Measurements from ENCODE around the gene ROBO4.

ROBO4 gene

DNA sequence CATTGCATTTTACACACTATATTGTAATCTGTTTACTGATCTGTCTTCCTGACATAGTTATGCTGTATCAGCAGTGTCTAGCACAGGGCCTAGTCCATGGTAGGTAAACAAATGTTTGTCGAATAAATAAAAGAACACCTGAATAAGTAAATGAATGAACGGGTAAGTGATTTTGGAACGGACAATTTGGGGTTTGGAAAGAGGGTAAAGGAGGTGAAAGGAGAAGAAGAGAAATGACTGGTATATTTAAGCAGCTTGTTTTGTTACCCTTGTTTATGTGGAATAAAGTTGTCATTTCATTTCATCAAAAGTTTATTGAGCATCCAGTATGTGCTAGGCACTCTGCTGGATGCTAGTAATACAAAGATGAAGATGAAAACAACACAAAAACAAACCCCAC is 21.3 kb upstream of the ROBO4 start, which contains the start of gene HEPN1:
Gene HEPN1 (plus strand): TSS at position 301 of the 400 bp plus-strand sequence.
- DNase-seq (ENCODE audit: low read depth), result no peak

DNA sequence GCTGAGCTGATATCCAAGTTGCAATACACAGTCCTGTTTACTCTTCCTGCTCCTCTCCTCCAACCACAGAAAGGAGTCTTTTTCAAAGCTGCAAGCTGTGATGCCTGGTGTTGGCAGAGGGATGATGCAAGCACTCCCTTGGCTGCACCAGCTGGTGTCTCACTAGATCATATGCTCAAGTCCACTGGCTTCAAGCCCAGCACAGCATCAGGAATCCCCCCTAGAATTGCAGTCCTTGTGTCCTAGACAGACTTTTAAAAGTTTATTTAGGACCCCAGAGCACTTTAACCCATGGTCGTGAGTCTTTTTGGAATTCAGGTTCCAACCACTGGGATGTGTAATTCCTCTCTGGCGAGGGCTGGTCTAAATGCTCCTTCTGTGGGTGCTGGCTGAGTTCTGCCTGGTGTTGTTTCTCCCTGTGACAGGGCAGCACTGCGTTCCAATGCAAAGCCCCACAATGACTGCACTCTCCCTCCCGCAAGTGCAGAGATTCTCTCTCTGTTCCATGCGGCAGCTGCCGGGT is 19.5 kb upstream of the ROBO4 start:
- no peak for DNase-seq (ENCODE audit: low read depth)

DNA sequence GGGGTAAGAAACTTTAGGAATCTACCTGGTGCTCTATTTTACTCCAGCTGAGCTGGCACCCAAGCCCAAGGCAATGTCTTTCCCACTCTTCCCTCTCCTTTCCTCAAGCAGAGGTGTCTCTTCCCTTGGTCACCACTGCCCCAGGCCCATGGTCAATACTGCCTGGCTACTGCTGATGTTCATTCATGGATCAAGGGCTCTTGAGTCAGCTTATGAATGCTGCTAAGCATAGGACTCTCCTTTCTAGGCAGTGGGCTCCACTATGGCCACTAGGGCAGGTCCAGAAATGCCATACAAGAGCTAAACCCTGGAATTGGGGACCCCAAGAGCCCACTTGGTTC is 18.7 kb upstream of the ROBO4 start:
- no peak for DNase-seq (ENCODE audit: low read depth)

DNA sequence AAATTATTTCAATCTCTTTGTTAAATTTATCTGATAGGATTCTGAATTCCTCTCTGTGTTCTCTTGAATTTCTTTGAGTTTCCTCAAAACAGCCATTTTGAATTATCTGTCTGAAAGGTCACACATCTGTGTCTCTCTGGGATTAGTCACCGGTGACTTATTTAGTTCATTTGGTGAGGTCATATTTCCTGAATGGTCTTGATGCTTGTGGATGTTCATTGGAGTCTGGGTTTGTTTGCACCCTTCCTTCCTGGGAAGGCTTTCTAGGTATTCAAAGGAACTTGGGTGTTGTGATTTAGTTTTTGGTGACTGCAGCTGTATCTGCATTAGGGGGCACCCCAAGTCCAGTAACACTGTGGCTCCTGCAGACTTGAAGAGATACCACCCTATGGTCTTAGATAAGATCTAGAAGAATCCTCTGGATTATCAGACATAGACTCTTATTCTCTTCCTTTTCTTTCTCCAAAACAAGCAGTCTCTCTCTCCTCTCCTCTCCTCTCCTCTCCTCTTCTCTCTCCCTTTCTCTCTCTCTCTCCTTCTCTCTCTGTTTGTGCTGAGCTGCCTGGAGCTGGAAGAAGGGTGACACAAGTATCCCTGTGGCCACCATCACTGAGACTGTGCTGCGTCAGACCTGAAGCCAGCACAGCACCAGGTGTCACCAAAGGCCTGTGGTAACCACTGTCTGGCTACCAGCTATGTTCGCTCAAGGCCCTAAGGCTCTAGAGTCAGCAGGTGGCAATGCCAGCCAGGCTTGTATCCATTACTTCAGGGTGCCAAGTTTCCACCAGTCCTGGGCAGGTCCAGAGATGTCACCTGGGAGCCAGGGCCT is 18.1 kb upstream of the ROBO4 start:
- no peak for DNase-seq (ENCODE audit: low read depth)

DNA sequence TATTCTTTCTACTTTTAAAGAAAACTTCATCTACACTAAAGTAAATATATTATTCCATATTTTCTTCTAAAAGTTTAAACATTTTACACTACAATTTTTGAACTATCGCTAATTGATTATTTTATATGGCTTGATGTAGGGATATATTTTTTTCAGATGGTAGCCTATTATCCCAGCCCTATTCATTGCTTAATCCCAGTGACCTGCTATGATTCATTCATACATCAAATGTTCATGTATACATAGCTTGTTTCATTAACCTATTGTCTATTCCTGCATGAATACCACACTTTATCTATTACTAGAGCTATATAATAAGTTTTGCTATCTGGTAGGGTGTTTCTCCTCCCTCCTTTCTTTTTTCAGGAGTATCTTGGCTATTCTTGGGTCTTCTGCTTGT is 5.0 kb upstream of the ROBO4 start:
- no peak for DNase-seq (ENCODE audit: low read depth)

DNA sequence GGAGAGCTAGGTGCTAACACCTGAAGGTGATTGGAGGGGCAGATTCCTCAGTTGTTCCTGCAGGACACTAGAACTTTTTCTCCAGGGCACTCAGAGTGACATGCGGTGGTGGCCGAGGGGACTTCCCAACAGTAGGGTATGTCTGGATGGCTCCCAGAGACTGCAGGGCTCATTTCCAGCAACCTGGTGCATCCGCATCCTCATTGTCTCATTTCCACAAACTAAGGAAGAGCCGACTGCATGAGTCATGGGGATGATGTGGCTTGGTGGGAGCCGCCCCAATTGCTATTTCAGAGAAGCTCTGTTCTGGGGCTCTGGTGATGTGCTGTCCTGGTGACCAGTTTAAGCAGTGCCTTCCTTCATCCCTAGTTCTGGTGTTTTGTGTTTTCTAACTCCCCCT is 2.8 kb upstream of the ROBO4 start:
- DNase-seq (ENCODE audit: low read depth), result no peak

DNA sequence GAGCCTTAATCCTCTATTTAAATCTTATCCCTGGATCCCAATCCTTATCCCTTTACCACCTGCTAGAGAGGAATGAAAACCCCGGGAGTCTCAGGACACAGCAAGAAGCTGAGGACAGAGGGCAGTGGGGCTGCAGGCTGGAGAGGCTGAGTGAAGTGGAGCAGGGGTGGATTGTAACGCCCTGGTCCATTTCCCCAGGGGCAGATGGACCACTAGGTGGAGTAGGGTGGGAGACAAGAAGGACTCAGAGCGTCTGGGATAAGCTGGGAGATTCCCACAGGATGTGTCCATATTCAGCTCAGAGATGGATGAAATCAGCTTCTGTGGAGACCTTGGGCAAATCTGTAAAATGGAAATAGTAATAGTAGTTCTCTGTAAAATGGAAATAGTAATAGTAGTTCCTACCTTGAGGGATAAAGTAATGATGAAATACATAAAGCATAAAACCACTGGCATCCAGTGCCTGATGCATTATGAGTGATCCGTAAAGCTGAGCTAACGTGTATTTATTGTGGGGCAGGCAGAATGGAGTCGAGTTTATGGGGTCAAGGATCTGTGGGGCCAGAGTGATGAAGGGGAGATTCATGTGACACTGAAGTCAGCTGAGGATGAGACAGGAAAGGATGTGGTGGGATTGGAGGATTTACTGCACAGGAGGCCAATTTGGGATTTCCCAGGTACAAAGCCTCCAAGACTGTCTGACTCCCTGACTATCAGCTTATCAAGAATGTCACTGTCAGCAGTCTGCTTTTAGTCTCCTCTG is 1.9 kb upstream of the ROBO4 start:
- no peak for DNase-seq (ENCODE audit: low read depth)

DNA sequence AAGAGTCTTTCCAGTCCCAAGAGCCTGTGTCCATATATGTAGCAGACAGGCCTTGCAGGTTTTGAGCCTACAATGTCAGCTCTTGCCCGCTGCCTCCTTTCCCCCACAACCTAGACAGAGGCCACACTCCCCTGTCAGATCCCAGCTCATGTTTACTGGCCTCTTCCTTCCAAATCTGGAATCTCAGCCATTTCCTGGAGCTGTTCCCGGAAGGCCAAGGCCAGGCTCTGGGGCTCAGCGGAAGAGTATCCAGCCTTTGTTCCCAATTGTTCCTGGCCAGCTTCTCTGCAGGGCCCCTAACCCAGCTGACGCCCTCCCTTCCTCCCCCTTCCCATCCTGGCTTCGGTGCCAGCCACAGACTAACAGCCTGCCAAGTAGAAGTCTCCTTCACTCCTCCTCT is 1.0 kb upstream of the ROBO4 start:
- no peak for DNase-seq (ENCODE audit: low read depth)

DNA sequence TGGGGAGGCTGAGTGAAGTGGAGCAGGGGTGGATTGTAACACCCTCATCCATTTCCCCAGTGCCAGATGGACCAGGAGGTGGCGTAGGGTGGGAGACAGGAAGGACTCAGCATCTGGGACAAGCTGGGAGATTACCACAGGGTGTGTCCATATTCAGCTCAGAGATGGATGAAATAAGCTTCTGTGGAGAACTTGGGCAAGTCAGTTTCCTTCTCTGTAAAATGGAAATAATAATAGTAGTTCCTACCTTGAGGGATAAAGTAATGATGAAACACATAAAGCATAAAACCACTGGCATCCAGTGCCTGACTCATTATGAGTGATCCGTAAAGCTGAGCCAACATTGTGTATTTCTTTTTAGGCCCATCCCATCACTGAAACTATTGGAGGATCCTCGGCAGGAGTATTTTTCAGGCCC is 607 bp upstream of the ROBO4 start:
- no peak for DNase-seq (ENCODE audit: low read depth)

DNA sequence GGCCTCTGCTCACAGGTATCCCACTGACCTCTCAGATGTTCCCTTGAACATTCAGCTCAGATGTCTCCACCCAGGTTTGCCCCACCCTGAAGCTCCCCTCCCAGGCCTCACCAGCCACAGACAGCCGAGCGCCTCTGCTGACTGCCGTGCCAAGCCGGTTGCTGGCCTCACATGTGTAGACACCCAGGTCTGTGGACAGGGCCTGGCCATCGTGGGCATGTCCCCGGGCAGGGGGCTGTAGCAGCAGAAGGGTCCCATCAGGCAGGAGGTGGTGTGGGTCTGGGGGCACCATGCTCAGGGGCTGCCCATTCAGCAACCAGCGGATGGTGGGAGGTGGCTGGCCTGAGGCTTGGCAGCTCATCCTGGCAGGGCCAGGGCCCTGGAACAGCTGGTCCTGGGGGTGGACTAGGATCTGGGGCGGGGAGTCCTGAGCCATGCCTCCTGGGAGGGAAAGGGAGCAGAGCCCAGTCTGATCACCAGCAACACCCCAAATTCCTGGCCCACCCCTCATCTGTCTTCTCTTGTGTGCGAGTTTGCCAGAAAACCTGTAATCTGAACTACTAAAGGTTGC is 759 bp downstream of the ROBO4 start:
- no peak for DNase-seq (ENCODE audit: low read depth)

DNA sequence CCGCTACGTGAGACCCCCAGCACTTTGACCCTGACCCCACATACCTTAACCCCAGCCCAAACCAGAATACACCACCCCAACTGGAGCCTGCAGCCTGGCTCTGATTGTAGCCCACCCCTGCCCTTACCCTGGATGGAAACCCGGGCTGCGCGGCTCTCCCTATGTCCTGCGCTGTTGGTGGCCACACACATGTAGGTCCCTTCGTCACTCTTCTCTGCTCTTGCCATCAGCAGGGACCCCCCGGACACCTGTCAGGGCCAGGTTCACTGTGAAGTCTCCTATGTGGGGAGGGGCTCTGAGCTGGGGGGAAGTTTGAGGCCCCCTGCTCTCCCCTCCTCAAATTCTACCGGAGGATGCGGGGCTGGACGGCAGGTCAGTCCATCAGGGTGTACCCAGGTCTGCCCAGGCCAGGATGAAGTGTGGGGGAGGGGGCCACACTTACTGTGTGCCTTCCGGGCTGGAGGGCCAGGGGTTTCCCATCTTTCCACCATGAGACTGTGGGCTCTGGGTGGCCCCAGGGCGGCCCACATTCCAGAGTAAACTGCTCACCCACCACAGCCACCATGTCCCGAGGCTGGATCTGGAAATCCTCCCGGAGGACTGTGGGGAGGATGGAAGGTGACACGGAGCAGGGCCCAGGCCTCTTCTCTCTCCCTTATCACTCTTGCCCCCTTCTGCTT is 1.5 kb downstream of the ROBO4 start:
- DNase-seq (ENCODE audit: low read depth), result no peak

DNA sequence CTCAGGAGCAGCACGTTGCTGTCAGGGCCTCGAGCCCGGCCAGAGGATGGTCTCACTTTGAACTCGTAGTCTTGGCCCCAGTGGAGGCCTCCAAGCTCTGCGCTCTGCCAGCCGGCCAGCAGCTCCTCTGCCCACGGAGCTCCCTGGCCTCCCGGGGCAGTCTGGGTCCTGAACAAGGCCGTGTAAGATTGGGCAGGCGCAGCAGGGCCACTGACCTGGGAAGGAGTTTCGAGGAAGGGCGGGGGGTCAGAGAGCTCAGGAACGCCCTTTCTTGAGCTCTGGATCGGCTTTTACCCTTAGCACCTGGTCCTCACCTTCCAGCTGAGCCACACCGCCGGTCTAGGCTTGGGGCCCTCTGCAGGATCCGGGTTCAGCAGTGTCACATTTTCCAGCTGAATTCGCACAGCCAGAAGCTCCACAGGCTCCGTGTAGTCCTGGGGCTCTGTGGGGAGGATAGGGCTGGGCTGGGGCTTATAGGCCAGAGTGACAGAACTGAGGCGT is 2.1 kb downstream of the ROBO4 start:
- DNase-seq (ENCODE audit: low read depth), result no peak

DNA sequence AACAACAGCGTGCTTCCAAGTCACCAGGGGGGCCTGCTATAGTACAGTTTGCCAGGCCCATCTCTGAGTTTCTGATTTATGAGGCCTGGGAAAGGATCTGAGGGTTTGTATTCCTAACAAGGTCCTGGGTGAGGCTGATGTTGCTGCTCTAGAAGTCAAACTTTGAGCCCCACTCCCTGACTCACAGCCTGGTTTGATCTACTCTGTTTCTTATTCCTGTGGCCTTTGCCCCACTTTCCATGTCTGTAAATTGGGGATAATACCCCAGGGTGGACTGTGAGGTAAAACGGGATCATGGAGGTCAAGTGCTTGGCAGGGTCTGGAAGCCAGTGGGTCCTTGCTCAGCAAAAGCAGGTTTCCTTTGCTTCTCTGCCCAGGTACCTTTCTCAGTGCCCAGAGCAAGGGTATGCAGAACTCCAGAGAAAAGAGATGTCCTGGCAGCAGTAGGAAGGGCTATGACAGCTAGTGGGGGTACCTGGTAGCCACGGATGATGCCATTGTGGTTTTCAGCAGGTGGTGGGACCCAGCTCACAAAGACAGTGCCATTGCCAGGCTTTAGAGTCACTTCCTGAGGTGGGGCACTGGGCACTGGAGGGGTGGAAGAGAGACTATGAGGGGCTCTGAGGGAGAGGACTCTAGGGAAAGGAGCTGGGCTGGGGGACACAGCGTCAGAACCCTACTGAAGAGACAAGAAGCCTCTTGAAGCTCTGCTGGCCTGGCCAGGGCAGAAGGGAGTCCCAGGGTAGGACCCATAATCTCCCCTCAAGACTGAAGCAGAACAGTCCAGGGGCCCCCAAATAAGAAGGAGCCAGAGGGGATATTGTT is 2.8 kb downstream of the ROBO4 start:
- DNase-seq (ENCODE audit: low read depth), result no peak

DNA sequence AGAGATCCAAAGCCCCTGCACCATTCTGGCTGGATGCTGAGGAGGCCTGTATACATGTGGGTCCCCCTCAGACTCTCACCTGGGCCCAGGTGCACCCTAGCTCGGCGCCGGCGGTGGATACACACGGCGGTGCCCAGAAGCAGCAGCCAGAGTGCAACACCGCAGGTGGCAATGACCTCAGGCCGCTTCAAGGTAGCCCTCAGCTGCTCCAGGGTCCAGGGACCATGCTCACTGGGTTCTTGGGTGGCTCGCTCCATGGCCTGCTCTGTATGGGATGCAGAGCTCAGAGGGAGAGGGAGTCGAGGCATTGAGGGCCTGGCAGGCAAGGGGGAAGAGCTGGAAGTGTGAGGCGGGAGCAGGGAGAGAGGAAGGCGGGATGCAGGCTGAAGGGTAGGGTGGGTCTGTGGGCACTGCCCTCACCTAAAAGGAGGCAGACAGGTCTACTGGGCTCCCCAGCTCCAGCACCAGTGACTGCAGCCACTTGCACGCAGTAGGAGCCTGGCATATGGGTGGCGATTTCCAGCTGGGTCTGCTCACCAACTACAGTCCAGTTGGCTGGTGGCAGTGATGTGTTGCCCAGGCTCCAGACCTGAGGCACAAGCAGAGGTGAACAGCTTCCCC is 3.8 kb downstream of the ROBO4 start:
- no peak for DNase-seq (ENCODE audit: low read depth)

DNA sequence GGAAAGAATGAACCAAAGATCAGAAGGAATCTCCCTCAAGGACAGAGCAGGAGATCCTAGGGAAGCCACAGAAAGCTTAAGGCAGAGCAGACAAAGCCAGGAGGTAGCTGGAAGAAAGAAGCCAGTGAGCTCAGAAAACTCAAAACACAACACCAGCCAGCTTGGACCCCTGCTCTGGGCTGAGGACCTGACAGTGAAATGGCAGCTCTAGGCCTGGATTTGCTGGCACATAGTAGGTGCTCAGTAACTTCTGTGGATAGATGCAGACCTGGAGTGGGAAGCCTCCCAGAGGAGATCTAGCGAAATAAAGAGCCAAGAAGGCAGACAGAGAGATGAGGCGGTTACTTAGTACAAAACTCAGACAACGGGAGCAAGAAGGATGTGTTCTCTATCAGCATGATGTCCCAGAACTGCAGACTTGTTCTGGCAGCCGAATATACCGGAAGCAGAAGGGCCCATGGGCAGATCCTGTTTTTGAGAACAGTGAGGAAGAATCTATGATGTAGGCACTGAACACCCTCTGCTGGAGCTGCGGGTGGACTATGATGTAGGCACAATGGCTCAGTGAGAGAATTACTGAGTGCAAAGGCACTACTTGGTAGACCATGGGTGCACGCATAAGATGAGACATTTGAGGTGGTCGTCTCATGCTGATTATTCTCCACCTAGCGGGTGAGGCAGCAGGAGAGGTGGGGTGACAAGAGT is 4.8 kb downstream of the ROBO4 start:
- no peak for DNase-seq (ENCODE audit: low read depth)

DNA sequence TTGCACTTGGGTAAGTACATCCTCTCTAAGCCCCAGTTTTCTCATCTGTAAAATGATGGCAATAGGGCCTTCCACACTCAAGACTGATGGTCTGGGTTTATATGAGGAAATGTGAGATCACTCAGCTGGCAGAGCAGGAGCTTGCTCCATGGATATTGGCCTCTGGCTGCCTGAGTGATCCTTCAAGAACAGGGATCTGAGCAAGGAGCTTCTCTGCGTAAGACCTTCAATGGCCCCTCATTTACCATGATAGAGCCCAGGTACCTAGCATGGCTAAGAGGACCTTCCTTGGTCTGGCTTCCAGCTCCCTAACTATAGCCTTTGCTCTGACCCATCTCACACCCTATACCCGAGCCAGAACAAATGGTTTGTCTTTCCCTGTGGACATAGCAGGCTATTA is 5.5 kb downstream of the ROBO4 start:
- DNase-seq (ENCODE audit: low read depth), result no peak

DNA sequence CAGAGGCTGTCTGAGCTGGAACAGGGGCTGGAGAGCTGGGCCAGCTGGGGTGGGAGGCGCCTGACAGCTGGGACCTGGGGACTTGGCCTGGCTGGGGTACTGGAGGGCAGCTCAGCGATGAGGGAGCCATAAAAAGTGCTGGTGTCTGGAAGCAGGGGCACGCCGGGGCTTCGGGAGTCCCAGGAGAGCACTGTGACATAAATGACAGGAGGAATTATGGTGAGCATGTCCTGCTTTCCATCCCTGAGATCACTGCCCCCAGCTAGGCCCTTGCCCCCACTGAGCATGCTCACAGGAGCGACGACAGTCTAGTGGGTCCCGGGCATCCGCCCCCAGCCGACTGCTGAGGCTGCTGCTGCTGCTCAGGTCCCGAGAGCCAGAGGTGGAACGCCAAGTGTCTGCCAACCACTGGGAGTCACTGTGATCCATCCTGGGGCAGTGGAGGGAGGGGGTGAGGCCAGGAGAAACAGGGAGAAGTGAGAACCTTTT is 6.2 kb downstream of the ROBO4 start:
- DNase-seq (ENCODE audit: low read depth), result no peak

DNA sequence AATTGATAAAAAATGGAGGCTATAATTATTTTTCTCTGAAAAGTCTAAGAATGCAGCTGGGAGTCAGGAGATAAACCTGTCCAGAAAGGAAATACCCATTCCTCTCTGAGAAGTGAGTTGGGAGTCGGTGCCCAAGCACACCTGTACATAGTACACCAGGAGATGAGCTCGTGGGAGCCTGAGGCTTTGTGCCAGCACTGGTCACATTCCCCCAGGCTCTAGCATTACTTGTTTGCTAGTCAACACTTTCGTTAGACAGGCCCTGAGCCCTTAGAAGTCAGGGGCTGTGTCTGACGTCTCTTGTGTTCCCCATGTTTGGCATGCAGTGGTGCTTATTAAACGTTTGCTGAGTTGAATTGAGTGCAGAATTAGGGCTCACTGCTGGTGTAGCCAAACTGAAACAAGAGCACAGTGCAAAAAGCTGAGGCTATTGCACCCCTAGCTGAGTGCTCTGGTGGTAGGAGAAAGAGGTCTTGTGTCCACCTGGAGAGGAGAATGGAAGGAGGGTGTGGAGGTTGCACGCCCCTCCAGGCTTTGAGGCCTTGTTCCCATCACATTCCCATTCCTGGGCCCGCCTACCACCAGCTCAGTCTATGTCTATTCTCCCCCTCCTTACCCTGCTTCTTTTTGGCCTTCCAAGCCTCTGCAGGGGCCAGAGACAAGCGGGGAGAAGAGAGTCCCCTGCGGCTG is 6.8 kb downstream of the ROBO4 start:
- DNase-seq (ENCODE audit: low read depth), result no peak

DNA sequence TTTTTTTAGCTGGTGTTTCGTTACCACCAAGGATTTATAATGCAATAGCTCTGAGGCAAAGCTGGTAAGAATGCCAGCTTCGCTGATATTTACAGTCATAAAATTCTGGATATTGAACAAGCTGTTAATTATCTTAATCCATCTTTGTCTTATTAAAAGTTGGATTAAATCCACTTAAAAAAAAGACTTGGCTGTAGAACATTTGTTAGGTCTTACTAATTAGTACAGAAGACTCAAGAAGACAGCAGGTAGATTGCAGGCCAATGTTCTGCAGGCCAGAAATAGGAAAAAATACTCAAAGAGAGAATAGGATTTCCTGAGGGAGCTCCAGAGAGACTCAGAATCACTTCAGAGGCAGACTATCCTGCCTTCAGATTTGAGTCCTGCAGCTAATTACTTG is 7.5 kb downstream of the ROBO4 start:
- no peak for DNase-seq (ENCODE audit: low read depth)
